Ishikawa (cell line): ENCODE results near the gene NTF3.

Source experiments
- CEBPB ChIP-seq: IDR thresholded peaks from 2 replicates; pipeline ENCODE4 v1.6.1; 2012
- CREB1 ChIP-seq: IDR thresholded peaks from 2 replicates; pipeline ENCODE4 v1.6.1; 2012; ENCODE audit warnings: low read depth
- EGR1 ChIP-seq: IDR thresholded peaks from 2 replicates; pipeline ENCODE4 v1.6.1; 2012
- EP300 ChIP-seq: IDR thresholded peaks from 2 replicates; pipeline ENCODE4 v1.6.1; 2012; ENCODE audit warnings: borderline replicate concordance
- FOXM1 ChIP-seq: IDR thresholded peaks from 2 replicates; pipeline ENCODE4 v1.6.1; 2012; ENCODE audit warnings: low read depth, borderline replicate concordance
- MAX ChIP-seq: IDR thresholded peaks from 2 replicates; pipeline ENCODE4 v1.6.1; 2012
- NFIC ChIP-seq: IDR thresholded peaks from 2 replicates; pipeline ENCODE4 v1.6.1; 2012
- RAD21 ChIP-seq: IDR thresholded peaks from 2 replicates; pipeline ENCODE4 v1.6.1; 2012; ENCODE audit warnings: low read depth
- REST ChIP-seq: IDR thresholded peaks from 2 replicates; pipeline ENCODE4 v1.6.1; 2012; ENCODE audit warnings: low read depth, mild to moderate bottlenecking
- TAF1 ChIP-seq: IDR thresholded peaks from 2 replicates; pipeline ENCODE4 v1.6.1; 2012; ENCODE audit warnings: low read depth, mild to moderate bottlenecking
- TCF12 ChIP-seq: IDR thresholded peaks from 2 replicates; pipeline ENCODE4 v1.6.1; 2012; ENCODE audit warnings: low read depth
- TEAD4 ChIP-seq: IDR thresholded peaks from 2 replicates; pipeline ENCODE4 v1.6.1; 2012
- USF1 ChIP-seq: IDR thresholded peaks from 2 replicates; pipeline ENCODE4 v1.6.1; 2012
- YY1 ChIP-seq: IDR thresholded peaks from 2 replicates; pipeline ENCODE4 v1.6.1; 2012; ENCODE audit warnings: low read depth
- ZBTB7A ChIP-seq: IDR thresholded peaks from 2 replicates; pipeline ENCODE4 v1.6.1; 2012; ENCODE audit warnings: low read depth

Gene NTF3

GRCh38 chr12:5497329-5498053 is 65.6 kb downstream of the NTF3 start:
- no peak for TF ChIP-seq EGR1
- TF ChIP-seq CEBPB, result no peak
- TF ChIP-seq USF1, result no peak
- no peak for TF ChIP-seq REST
- no peak for TF ChIP-seq NFIC
- TF ChIP-seq CREB1, result no peak
- TF ChIP-seq RAD21, result no peak
- no peak for TF ChIP-seq ZBTB7A

GRCh38 chr12:5498076-5498475 is 66.2 kb downstream of the NTF3 start:
- TF ChIP-seq NFIC (no peak), TCF12 (no peak), FOXM1 (no peak), EP300 (no peak)

GRCh38 chr12:5498806-5499205 is 66.9 kb downstream of the NTF3 start:
- no peak for TF ChIP-seq REST
- TF ChIP-seq TCF12, result no peak
- no peak for TF ChIP-seq RAD21
- TF ChIP-seq TAF1, result no peak
- TF ChIP-seq YY1, result no peak
- TF ChIP-seq NFIC, result no peak
- no peak for TF ChIP-seq CEBPB
- TF ChIP-seq CREB1, result no peak
- TF ChIP-seq EP300, result no peak
- TF ChIP-seq EGR1, result no peak
- TF ChIP-seq USF1, result no peak
- no peak for TF ChIP-seq TEAD4

GRCh38 chr12:5499566-5500330 is 67.8 kb downstream of the NTF3 start:
- TF ChIP-seq TEAD4 (no peak), NFIC (no peak), EP300 (no peak), FOXM1 (no peak)

GRCh38 chr12:5500331-5500659 is 68.4 kb downstream of the NTF3 start:
- TF ChIP-seq FOXM1 (no peak), TCF12 (no peak), EGR1 (no peak), CREB1 (no peak), TEAD4 (no peak), MAX (no peak), EP300 (no peak), TAF1 (no peak)

- TF ChIP-seq YY1, result no peak
- no peak for TF ChIP-seq ZBTB7A
- no peak for TF ChIP-seq REST
- no peak for TF ChIP-seq RAD21
- no peak for TF ChIP-seq MAX
- no peak for TF ChIP-seq TAF1
- no peak for TF ChIP-seq TCF12
- TF ChIP-seq FOXM1, result no peak
- TF ChIP-seq CREB1, result no peak
- no peak for TF ChIP-seq TEAD4
- TF ChIP-seq USF1, result no peak
- TF ChIP-seq EP300, result no peak
- no peak for TF ChIP-seq EGR1
- no peak for TF ChIP-seq NFIC
- TF ChIP-seq CEBPB, result no peak
These were observed 71.9 kb downstream of the NTF3 start for GRCh38 chr12:5503774-5504173.
